HCEC 1CT (cell line): Measurements from ENCODE around the gene AGTR2.
A peak's percentile ranks its signal among the peaks of the same experiment; 100 is the strongest.
"Not testable (repeated sequence)": the region's sequence is repeated elsewhere in the genome, so short reads cannot be mapped to it uniquely, and the experiment has no call there.

ENCODE experiments used
- DNase-seq: peaks from one replicate; pipeline ENCODE4 v3.0.0-alpha.2; 2017

The AGTR2 gene

GRCh38 chrX:116170511-116170910 is at the start of gene AGTR2:
AGTR2 (plus strand) TSS chrX:116170744; CDS start chrX:116172281, 1,537 bp downstream.
- DNase-seq = no peak

GRCh38 chrX:116135277-116135676 is 35.3 kb upstream of the AGTR2 start:
- DNase-seq = no peak

GRCh38 chrX:116141270-116141669 is 29.3 kb upstream of the AGTR2 start:
- DNase-seq = not testable (repeated sequence)

- DNase-seq = no peak
These were observed 27.6 kb upstream of the AGTR2 start for GRCh38 chrX:116142976-116143375.

GRCh38 chrX:116172976-116173375 is 2.4 kb downstream of the AGTR2 start:
- no peak for DNase-seq

GRCh38 chrX:116181300-116181699 is 10.8 kb downstream of the AGTR2 start:
- DNase-seq = no peak

- no peak for DNase-seq
These were observed 14.6 kb downstream of the AGTR2 start for GRCh38 chrX:116185163-116185562.

- no peak for DNase-seq
These were observed 24.1 kb downstream of the AGTR2 start for GRCh38 chrX:116194649-116195048.

- no peak for DNase-seq
These were observed 27.7 kb downstream of the AGTR2 start for GRCh38 chrX:116198235-116198634.

GRCh38 chrX:116198810-116199209 is 28.3 kb downstream of the AGTR2 start:
- no peak for DNase-seq

GRCh38 chrX:116204932-116205331 is 34.4 kb downstream of the AGTR2 start:
- DNase-seq = peak; percentile 1

- no peak for DNase-seq
These were observed 42.7 kb downstream of the AGTR2 start for GRCh38 chrX:116213262-116213661.

- not testable (repeated sequence) for DNase-seq
These were observed 46.5 kb downstream of the AGTR2 start for GRCh38 chrX:116217080-116217479.
